Measurements from ENCODE around the gene ZNF236. TPM values are rescaled to one million over a fixed set of nuclear protein-coding genes. Genes with fewer than 3 reads are reported as not detected.
A peak's percentile ranks its signal among the peaks of the same experiment; 100 is the strongest.

ZNF236 gene
- total and polyA plus RNA-seq, 2 of the 8 experiments (the other 6 are each of a cell fraction or from before 2014, with no cell fraction given) = 6.7 to 14.5 TPM

GRCh38 chr18:76948345-76948744, 126.0 kb downstream of the ZNF236 start:
- ChIA-PET POLR2A (ENCODE audit: partially characterized antibody) (interaction anchor here (0.9 kb wide), 1 partner anchor 10 kb away, joined by 3 read pairs; no protein-coding TSS in a partner anchor), CTCF (ENCODE audit: partially characterized antibody) (interaction anchor here (1.1 to 2.1 kb wide), 4 partner anchors 9 to 36 kb away, joined by 3 to 9 read pairs (median 4); no protein-coding TSS in a partner anchor)
- Histone ChIP-seq H2AFZ (ENCODE audit: low read length) (no peak overlapping the region), H4K91ac (replicated peaks; ENCODE audit: insufficient read length, low read length) (no peak overlapping the region), H2AK5ac (ENCODE audit: low read depth, low read length) (no peak overlapping the region), H3K9me3 (ENCODE audit: insufficient read depth in 2 of 2, low read depth in 1 of 2, low read length in 1 of 2) (0 out of 4 replicates have a peak, but pooled peaks cover 2 to 3% of the 10 kb centered on the region in 2 experiments), H3K23me2 (ENCODE audit: low read depth, low read length) (no peaks in the 10 kb centered on the region), H2BK12ac (ENCODE audit: low read depth, low read length) (no peak overlapping the region), H3K14ac (ENCODE audit: insufficient read length) (no peak overlapping the region), H4K8ac (ENCODE audit: extremely low read depth, insufficient read depth, low read length) (peak overlapping the region; percentile 37; the same call in 1 of the 2 replicates), H3K23ac (ENCODE audit: insufficient read length) (no peak overlapping the region), H3K79me2 (ENCODE audit: control insufficient read depth in 1 of 2, insufficient read depth in 2 of 2, low read length in 2 of 2) (no peaks in the 10 kb centered on the region), H2BK5ac (ENCODE audit: low read depth, low read length) (no peak overlapping the region), H3K4me2 (ENCODE audit: insufficient read depth in 1 of 2, low read depth in 2 of 2, low read length in 2 of 2) (no peak overlapping the region), H2BK15ac (ENCODE audit: low read length) (no peak overlapping the region), H3K27me3 (replicated peaks in 1 of 4; ENCODE audit: control insufficient read depth in 3 of 4, extremely low read depth in 1 of 4, insufficient read depth in 3 of 4, low read length in 3 of 4) (no peaks in the 10 kb centered on the region), H2BK20ac (ENCODE audit: low read length) (no peak overlapping the region), H3K18ac (ENCODE audit: extremely low read depth, low read length) (no peak overlapping the region), H4K5ac (ENCODE audit: insufficient read length, low read depth, low read length) (no peak overlapping the region), H3K27ac (ENCODE audit: low read depth, low read length) (no peak overlapping the region), H3K9ac (replicated peaks in 1 of 4; ENCODE audit: extremely low read depth in 1 of 4, low read depth in 3 of 4, low read length in 3 of 4) (no peak overlapping the region), H4K20me1 (replicated peaks in 1 of 2; ENCODE audit: control insufficient read depth in 1 of 2, insufficient read depth in 2 of 2, low read length in 2 of 2) (no peaks in the 10 kb centered on the region), H3K79me1 (ENCODE audit: low read depth, low read length) (no peaks in the 10 kb centered on the region), H2BK120ac (replicated peaks; ENCODE audit: low read depth, low read length) (no peak overlapping the region), H3K4me3 (ENCODE audit: extremely low read depth in 1 of 4, insufficient read depth in 2 of 4, low read depth in 3 of 4, low read length in 4 of 4) (no peak overlapping the region), H3K36me3 (ENCODE audit: control insufficient read depth in 2 of 4, insufficient read depth in 4 of 4, low read length in 3 of 4) (peaks cover 0 to 5% (median 1%) of the 10 kb centered on the region in 4 experiments; a peak in 3 of 8 replicates), H3K4me1 (replicated peaks in 1 of 4; ENCODE audit: control insufficient read depth in 3 of 4, insufficient read depth in 4 of 4, low read length in 3 of 4) (no peaks in the 10 kb centered on the region), H3K56ac (replicated peaks; ENCODE audit: insufficient read length, low read depth, low read length) (no peak overlapping the region), H3K4ac (replicated peaks; ENCODE audit: insufficient read length, low read depth, low read length) (no peak overlapping the region)
- DNase-seq (ENCODE audit: low read depth in 1 of 2, low spot score in 2 of 2) (no peak), FAIRE-seq (no peak)
- 92% methylated on average over 8 of the region's 8 CpGs; no CpG with 5 or more reads in 1 of the 2 experiments for WGBS, 2 experiments (ENCODE audit: extremely low coverage in 1 of 2, insufficient coverage in 1 of 2, insufficient read length in 1 of 2, insufficient replicate concordance in 2 of 2, low coverage in 1 of 2, low lambda C conversion rate in 2 of 2, missing lambda C conversion rate in 1 of 2)
- TF ChIP-seq ATF2 (IDR thresholded peaks at IDR 0.05; ENCODE audit: low read length) (no peak), TBP (IDR thresholded peaks at IDR 0.05; ENCODE audit: low read depth, low read length) (no peak), CEBPB (IDR thresholded peaks at IDR 0.05; ENCODE audit: low read depth, low read length) (no peak), PHF8 (conservative IDR thresholded peaks at IDR 0.05; ENCODE audit: low read depth, low read length) (no peak), KDM5A (IDR thresholded peaks at IDR 0.05; ENCODE audit: low read length) (no peak), SIN3A (conservative IDR thresholded peaks at IDR 0.05 in 1 of 2, IDR thresholded peaks at IDR 0.05 in 1 of 2; ENCODE audit: low read depth in 1 of 2, low read length in 2 of 2) (no peak), RNF2 (IDR thresholded peaks at IDR 0.05; ENCODE audit: borderline replicate concordance, low read depth, low read length, missing control alignments, poor library complexity, severe bottlenecking) (no peak), POU5F1 (IDR thresholded peaks at IDR 0.05; ENCODE audit: low read depth, low read length) (no peak), SIX5 (IDR thresholded peaks at IDR 0.05; ENCODE audit: low read depth, low read length) (no peak)

All from H1 (cell line).